HepG2 (cell line): ENCODE data around the gene SLC44A4. TPM values are rescaled to one million over a fixed set of nuclear protein-coding genes. Genes with fewer than 3 reads are reported as not detected.

Experiments
- ARNT2 ChIP-seq: sonication (generic); formaldehyde crosslinking; IDR thresholded peaks from 2 replicates; pipeline ENCODE4 v1.8.0; 2022; ENCODE audit warnings: mild to moderate bottlenecking, low read depth, missing genetic modification reagents, moderate library complexity
- ATRX ChIP-seq: sonication (generic); formaldehyde crosslinking; IDR thresholded peaks from 2 replicates; pipeline ENCODE4 v1.4.0; 2020; ENCODE audit warnings: missing genetic modification reagents, borderline replicate concordance
- GTF3A ChIP-seq: sonication (generic); formaldehyde crosslinking; conservative IDR thresholded peaks from 2 replicates; pipeline ENCODE4 v1.4.0; 2020; ENCODE audit warnings: mild to moderate bottlenecking, missing genetic modification reagents
- HMGA1 ChIP-seq: sonication (generic); formaldehyde crosslinking; conservative IDR thresholded peaks from 2 replicates; pipeline ENCODE4 v1.4.0; 2020; ENCODE audit warnings: missing genetic modification reagents
- HNF1B ChIP-seq: sonication (generic); formaldehyde crosslinking; IDR thresholded peaks from 2 replicates; pipeline ENCODE4 v1.5.1; 2020; ENCODE audit warnings: mild to moderate bottlenecking, moderate library complexity, missing genetic modification reagents
- KMT2A ChIP-seq: sonication (generic); formaldehyde crosslinking; IDR thresholded peaks from 2 replicates; pipeline ENCODE4 v1.4.0; 2020; ENCODE audit warnings: missing genetic modification reagents
- MEIS1 ChIP-seq: sonication (generic); formaldehyde crosslinking; IDR thresholded peaks from 2 replicates; pipeline ENCODE4 v1.9.0; 2021; ENCODE audit warnings: mild to moderate bottlenecking, missing genetic modification reagents, moderate library complexity, borderline replicate concordance
- NFE2L1 ChIP-seq: sonication (generic); formaldehyde crosslinking; IDR thresholded peaks from 2 replicates; pipeline ENCODE4 v1.4.0; 2020; ENCODE audit warnings: missing genetic modification reagents, mild to moderate bottlenecking, borderline replicate concordance
- NRL ChIP-seq: sonication (generic); formaldehyde crosslinking; IDR thresholded peaks from 2 replicates; pipeline ENCODE4 v1.5.0; 2020; ENCODE audit warnings: missing genetic modification reagents, mild to moderate bottlenecking, moderate library complexity, borderline replicate concordance
- PATZ1 ChIP-seq: sonication (generic); formaldehyde crosslinking; IDR thresholded peaks from 2 replicates; pipeline ENCODE4 v1.4.0; 2020; ENCODE audit warnings: missing genetic modification reagents
- PAWR ChIP-seq: sonication (generic); formaldehyde crosslinking; IDR thresholded peaks from 2 replicates; pipeline ENCODE4 v1.4.0; 2020; ENCODE audit warnings: missing genetic modification reagents, mild to moderate bottlenecking, borderline replicate concordance
- SOX13 ChIP-seq, 3 experiments: fragments of 450-650 bp in 1 of 3; sonication (generic) in 1 of 3; formaldehyde crosslinking in 1 of 3; IDR thresholded peaks in 2 of 3; conservative IDR thresholded peaks in 1 of 3; 2 replicates each; pipeline versions ENCODE4 v1.5.0 to v1.6.1; 2016 to 2020; ENCODE audit warnings: antibody characterized with exemption in 1 of 3, mild to moderate bottlenecking in 1 of 3, missing compliant biosample characterization in 1 of 3, missing genetic modification reagents in 1 of 3, moderate library complexity in 1 of 3
- ZBTB10 ChIP-seq: sonication (generic); formaldehyde crosslinking; IDR thresholded peaks from 2 replicates; pipeline ENCODE4 v1.4.0; 2020; ENCODE audit warnings: missing genetic modification reagents, borderline replicate concordance
- ZFP91 ChIP-seq: sonication (generic); formaldehyde crosslinking; IDR thresholded peaks from 2 replicates; pipeline ENCODE4 v1.9.0; 2022; ENCODE audit warnings: missing genetic modification reagents, mild to moderate bottlenecking, borderline replicate concordance
- ZNF33B ChIP-seq: sonication (generic); formaldehyde crosslinking; IDR thresholded peaks from 2 replicates; pipeline ENCODE4 v1.5.1; 2020; ENCODE audit warnings: mild to moderate bottlenecking, missing genetic modification reagents
- ZNF605 ChIP-seq: sonication (generic); formaldehyde crosslinking; IDR thresholded peaks from 2 replicates; pipeline ENCODE4 v1.8.0; 2022; ENCODE audit warnings: mild to moderate bottlenecking, missing genetic modification reagents
- ZNF703 ChIP-seq: sonication (generic); formaldehyde crosslinking; IDR thresholded peaks from 2 replicates; pipeline ENCODE4 v1.5.1; 2020; ENCODE audit warnings: missing genetic modification reagents, mild to moderate bottlenecking, moderate library complexity, borderline replicate concordance
- ZNF75D ChIP-seq: sonication (generic); formaldehyde crosslinking; IDR thresholded peaks from 2 replicates; pipeline ENCODE4 v1.8.1; 2023; ENCODE audit warnings: missing genetic modification reagents, mild to moderate bottlenecking, borderline replicate concordance
- ZSCAN25 ChIP-seq: sonication (generic); formaldehyde crosslinking; IDR thresholded peaks from 2 replicates; pipeline ENCODE4 v1.8.0; 2022; ENCODE audit warnings: mild to moderate bottlenecking, missing genetic modification reagents
- polyA plus RNA-seq, 8 experiments: library from polyadenylated mRNA; depleted of rRNA in 3 of 8; stranded (reverse) in 7 of 8; unstranded in 1 of 8; fragments of >200 nt; fragmentation: Illumina TruSeq in 4 of 8; extraction: Trizol in 4 of 8; gene quantifications; 2 replicates each; pipeline versions ENCODE4 v1.2.1 to v1.2.3, GENCODE V29; 2011 to 2016; ENCODE audit warnings: low read depth in 4 of 8, missing spikeins in 1 of 8, mixed read lengths in 1 of 8; ENCODE audit not compliant: insufficient read depth in 1 of 8
- total RNA-seq, 5 experiments: library from RNA; depleted of rRNA; stranded (reverse); fragments of >200 nt; fragmentation: Illumina TruSeq; extraction: Trizol; gene quantifications; 2 replicates each; pipeline ENCODE4 v1.2.3, GENCODE V29; 2016; ENCODE audit warnings: low read depth in 1 of 5

SLC44A4 gene
- total and polyA plus RNA-seq, 2 of the 13 experiments (the other 11 are each of a cell fraction or from before 2014, with no cell fraction given) = 3.5 to 5.9 TPM

GRCh38 chr6:31864818-31865204, 14.0 kb downstream of the SLC44A4 start (continued):
- no peak for TF ChIP-seq ZFP91 (CRISPR knock-in tag)
- 0 out of 2 replicates have a peak, but pooled peaks have one; percentile 22 for TF ChIP-seq MEIS1 (CRISPR knock-in tag)
- no peak for TF ChIP-seq HMGA1 (CRISPR knock-in tag)
- no peak for TF ChIP-seq NFE2L1 (CRISPR knock-in tag)
- TF ChIP-seq ARNT2 (CRISPR knock-in tag) = no peak
- 0 out of 2 replicates have a peak, but pooled peaks have one; percentile 7 for TF ChIP-seq GTF3A (CRISPR knock-in tag)
- peak; percentile 41; the same call in 1 of the 2 replicates for TF ChIP-seq NRL
- no peak for TF ChIP-seq KMT2A (CRISPR knock-in tag)
- no peak for TF ChIP-seq SOX13 (IDR thresholded peaks at IDR 0.05)
- no peak for TF ChIP-seq SOX13 (CRISPR knock-in tag; conservative IDR thresholded peaks at IDR 0.05 in 1 of 2, IDR thresholded peaks at IDR 0.05 in 1 of 2)
- 0 out of 2 replicates have a peak, but pooled peaks have one; percentile 87 for TF ChIP-seq PAWR (CRISPR knock-in tag)
- TF ChIP-seq ATRX (CRISPR knock-in tag) = no peak
- no peak for TF ChIP-seq PATZ1 (CRISPR knock-in tag)
- TF ChIP-seq ZSCAN25 (CRISPR knock-in tag) = 0 out of 2 replicates have a peak, but pooled peaks have one; percentile 30
- 0 out of 2 replicates have a peak, but pooled peaks have one; percentile 12 for TF ChIP-seq HNF1B (CRISPR knock-in tag)
- no peak for TF ChIP-seq ZNF703 (CRISPR knock-in tag)
- no peak for TF ChIP-seq ZBTB10 (CRISPR knock-in tag)
- TF ChIP-seq ZNF75D (CRISPR knock-in tag) = no peak
- TF ChIP-seq ZNF33B = no peak
- 0 out of 2 replicates have a peak, but pooled peaks have one; percentile 8 for TF ChIP-seq ZNF605 (CRISPR knock-in tag)
